Omental fat pad (tissue), 4 donors: Measurements from ENCODE around the gene ACTR3C. TPM values are rescaled to one million over a fixed set of nuclear protein-coding genes. Genes with fewer than 3 reads are reported as not detected.
A peak's percentile ranks its signal among the peaks of the same experiment; 100 is the strongest.

ENCODE experiments used
- ATAC-seq: fragments of 150-250 bp; one replicate; pipeline ENCODE4 v1.9.1; 2016; ENCODE audit warnings: mild to moderate bottlenecking, moderate library complexity; ENCODE audit not compliant: low FRiP score
- DNase-seq: peaks from one replicate; pipeline ENCODE4 v3.0.0-alpha.2; 2019; ENCODE audit warnings: low spot score
- CTCF ChIP-seq, 3 donors: fragments of 450-650 bp; IDR thresholded peaks; one replicate each; pipeline ENCODE4 v1.5.1; 2016 to 2017; ENCODE audit warnings: antibody characterized with exemption in 3 of 3, mild to moderate bottlenecking in 3 of 3, moderate library complexity in 2 of 3
- total RNA-seq, 4 donors: library from RNA; depleted of rRNA; stranded (reverse); fragments of >200 nt; gene quantifications; one replicate each; pipeline ENCODE4 v1.1.0, GENCODE V29; 2016

ACTR3C gene
- total RNA-seq, 4 donors from 2014 or later: 1.1 to 12.9 (median 4.9) TPM

GRCh38 chr7:150327308-150327707 is 4.0 kb upstream of the ACTR3C start:
- no peak for DNase-seq
- no peak for TF ChIP-seq CTCF (IDR thresholded peaks at IDR 0.05)

DNA sequence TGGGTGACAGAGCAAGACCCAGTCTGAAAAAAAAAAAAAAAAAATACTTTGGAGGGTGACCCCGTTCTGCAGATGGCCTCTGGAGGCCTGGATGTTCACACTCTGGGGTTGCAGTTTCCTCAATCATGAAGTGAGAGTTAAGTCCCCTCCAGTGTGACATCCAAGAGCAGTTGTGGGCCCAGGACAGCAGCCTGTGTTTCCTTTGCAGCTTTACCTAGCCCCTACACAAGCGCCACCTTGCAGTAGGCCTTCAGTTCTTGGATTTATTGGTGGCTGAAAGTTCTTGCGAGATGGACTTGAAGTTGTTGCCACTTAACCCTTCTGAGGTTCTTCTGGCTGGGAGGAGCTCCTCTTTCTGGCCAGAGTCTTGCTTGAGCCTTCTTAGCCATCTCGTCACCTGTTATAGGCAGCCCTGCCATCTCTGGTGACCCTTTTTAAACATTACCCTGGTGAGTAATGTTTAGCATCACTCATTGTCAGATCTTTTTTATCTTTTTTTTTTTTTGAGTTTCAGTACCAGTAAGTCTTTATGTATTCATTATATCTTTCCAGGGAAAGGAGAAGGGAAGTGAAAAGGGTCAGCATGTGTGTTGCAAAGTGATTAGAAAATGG is 3.4 kb upstream of the ACTR3C start:
- no peak for DNase-seq
- no peak for ATAC-seq
- no peak for TF ChIP-seq CTCF (IDR thresholded peaks at IDR 0.05)

More at GRCh38 chr7:150327308-150327707, 4.0 kb upstream of the ACTR3C start:
- ATAC-seq: no peak

GRCh38 chr7:150325901-150326300 is 2.6 kb upstream of the ACTR3C start:
- TF ChIP-seq CTCF (IDR thresholded peaks at IDR 0.05): no peak
- no peak for ATAC-seq
- DNase-seq: no peak

DNA sequence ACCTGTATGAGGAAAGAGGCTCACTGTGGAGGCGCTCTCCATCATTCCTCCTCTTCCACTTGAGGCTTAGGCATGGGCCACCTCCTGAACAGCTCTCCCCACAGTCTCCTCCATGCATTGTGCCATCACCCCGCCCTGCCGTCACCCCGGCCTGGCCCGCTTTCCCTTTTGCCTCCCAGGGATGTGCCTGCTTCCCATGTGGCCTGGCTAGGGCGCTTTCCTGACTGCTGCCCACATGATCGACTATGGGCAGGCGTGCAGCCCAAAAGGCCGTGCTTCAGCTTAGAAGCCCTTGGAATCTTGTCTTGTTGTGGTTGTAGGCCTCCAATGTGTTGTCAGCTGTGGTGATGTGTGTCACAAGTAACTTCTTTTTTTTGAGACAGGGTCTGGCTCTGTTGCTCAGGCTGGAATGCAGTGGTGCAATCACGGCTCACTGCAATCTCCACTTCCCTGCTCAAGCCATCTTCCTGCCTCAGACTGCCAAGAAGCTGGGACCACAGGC is 1.8 kb upstream of the ACTR3C start:
- ATAC-seq (no peak), DNase-seq (no peak)
- no peak for TF ChIP-seq CTCF (IDR thresholded peaks at IDR 0.05)

GRCh38 chr7:150324373-150324961 is 1.1 kb upstream of the ACTR3C start:
- ATAC-seq (peak; percentile 49), DNase-seq (no peak)
- TF ChIP-seq CTCF (IDR thresholded peaks at IDR 0.05): no peak

DNA sequence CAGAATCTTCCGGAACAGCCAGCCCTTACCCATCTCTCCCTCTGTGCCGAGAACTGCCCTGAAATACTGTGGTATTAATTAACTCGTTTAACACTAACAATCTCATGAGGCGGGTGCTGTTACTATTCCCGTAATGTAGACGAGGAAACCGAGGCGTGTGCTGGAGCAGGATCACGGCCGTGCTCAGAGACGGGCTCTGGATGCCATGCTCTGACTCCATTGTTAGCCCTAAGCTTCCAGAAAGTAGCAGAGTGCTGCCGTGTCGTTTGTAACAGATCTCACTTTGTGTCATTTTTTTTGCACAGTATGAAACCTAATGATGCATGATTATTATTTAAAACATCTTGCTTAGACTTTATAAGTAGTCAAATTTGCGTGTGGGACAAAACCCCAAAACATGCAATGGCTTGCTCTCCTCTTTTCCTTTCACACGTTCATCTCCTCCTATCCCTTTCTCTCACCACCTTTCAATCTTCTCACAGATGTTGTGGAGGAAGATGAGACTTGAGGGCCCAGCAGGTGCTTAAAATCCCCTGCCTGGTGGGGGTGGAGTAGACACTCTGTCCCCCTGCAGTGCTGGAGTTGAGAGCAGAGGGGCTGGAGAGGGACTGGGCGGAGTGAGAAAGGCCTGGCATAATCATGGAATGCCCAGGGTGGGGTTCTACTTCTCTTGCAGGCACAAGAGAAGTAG is 482 bp upstream of the ACTR3C start:
- ATAC-seq (no peak), DNase-seq (no peak)
- no peak for TF ChIP-seq CTCF (IDR thresholded peaks at IDR 0.05)
